Breast epithelium (tissue), 3 donors: Measurements from ENCODE around the gene ZPR1.

ENCODE experiments used
- POLR2AphosphoS5 ChIP-seq, 3 donors: sonication (generic); formaldehyde crosslinking; IDR thresholded peaks; one replicate each; pipeline ENCODE4 v1.6.1; 2017; ENCODE audit warnings: antibody characterized with exemption in 3 of 3
- TF ChIP-seq, protein P1 (sequence below), 3 donors: fragments of 450-650 bp; IDR thresholded peaks; one replicate each; pipeline ENCODE4 v1.5.1; 2016 to 2017; ENCODE audit warnings: antibody characterized with exemption in 3 of 3, mild to moderate bottlenecking in 3 of 3, moderate library complexity in 3 of 3

DNA sequence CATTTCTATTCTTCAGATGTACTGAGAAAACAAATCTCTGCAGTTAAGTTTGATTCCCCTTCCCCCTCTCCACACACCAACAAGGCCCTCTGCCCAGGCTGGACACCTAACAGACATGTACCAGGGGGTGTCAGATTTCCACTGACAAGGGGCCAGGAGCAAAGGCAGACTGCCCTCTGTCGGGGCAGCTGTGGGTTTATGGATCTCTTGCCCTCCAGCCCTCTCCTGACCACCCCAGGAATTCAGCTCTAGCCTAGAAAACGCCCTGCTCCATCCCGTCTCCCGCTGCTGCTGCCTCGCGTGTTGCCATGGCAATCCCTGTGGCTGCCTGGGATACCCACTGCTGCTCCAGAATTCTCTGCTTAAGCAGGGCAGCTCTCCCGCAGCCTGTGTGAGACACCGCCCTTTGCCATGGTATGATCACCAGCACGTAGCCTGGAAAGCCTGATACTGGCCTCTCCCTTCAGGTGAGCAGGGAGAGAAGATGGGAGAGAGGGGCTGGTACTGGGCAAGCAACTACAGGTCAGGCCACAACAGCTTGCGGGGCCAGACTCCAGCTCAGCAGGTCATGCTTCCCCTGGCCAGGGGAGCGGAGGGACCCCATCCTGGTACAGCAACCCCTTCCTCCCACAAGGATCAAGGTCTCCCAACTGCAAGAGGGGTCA, 56.6 kb downstream of the ZPR1 start:
- TF ChIP-seq, protein P1, sequence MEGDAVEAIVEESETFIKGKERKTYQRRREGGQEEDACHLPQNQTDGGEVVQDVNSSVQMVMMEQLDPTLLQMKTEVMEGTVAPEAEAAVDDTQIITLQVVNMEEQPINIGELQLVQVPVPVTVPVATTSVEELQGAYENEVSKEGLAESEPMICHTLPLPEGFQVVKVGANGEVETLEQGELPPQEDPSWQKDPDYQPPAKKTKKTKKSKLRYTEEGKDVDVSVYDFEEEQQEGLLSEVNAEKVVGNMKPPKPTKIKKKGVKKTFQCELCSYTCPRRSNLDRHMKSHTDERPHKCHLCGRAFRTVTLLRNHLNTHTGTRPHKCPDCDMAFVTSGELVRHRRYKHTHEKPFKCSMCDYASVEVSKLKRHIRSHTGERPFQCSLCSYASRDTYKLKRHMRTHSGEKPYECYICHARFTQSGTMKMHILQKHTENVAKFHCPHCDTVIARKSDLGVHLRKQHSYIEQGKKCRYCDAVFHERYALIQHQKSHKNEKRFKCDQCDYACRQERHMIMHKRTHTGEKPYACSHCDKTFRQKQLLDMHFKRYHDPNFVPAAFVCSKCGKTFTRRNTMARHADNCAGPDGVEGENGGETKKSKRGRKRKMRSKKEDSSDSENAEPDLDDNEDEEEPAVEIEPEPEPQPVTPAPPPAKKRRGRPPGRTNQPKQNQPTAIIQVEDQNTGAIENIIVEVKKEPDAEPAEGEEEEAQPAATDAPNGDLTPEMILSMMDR (IDR thresholded peaks at IDR 0.05), result no peak
- no peak for TF ChIP-seq POLR2AphosphoS5 (IDR thresholded peaks at IDR 0.05)
